ENCODE measurements around the gene ZNF501. TPM values are rescaled to one million over a fixed set of nuclear protein-coding genes. Genes with fewer than 3 reads are reported as not detected.

The ZNF501 gene
- total RNA-seq, 1 experiment from 2014 or later: 4.9 TPM

DNA sequence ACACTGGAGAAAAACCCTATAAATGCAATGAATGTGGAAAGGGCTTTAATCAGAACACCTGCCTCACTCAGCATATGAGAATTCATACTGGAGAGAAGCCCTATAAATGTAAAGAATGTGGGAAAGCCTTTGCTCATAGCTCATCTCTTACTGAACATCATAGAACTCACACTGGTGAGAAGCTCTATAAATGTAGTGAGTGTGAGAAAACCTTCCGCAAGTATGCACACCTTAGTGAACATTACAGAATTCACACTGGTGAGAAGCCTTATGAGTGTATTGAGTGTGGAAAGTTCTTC is 7.4 kb upstream of the ZNF501 start:
- peaks cover 78% of the 10 kb centered on the region for H3K9me3 ChIP-seq (ENCODE audit: control insufficient read depth, low read depth, low read length)
- no peak overlapping the region for H2AK5ac ChIP-seq (ENCODE audit: insufficient read length, low read length)
- H3K79me1 ChIP-seq (ENCODE audit: insufficient read depth, low read depth, low read length, poor library complexity, severe bottlenecking): no peaks in the 10 kb centered on the region
- H3T11ph ChIP-seq (ENCODE audit: low read length): no peak overlapping the region
- no peaks in the 10 kb centered on the region for H3K4me1 Mint-ChIP-seq
- no peak overlapping the region for H3K4me3 Mint-ChIP-seq
- no peak overlapping the region for H2BK20ac ChIP-seq (ENCODE audit: low read depth, low read length, poor library complexity, severe bottlenecking)
- H3K27me3 ChIP-seq (ENCODE audit: insufficient read depth, low read length): no peaks in the 10 kb centered on the region
- H2AFZ ChIP-seq (ENCODE audit: low read length): no peak overlapping the region
- H3K14ac ChIP-seq (ENCODE audit: insufficient read depth, low read length): no peak overlapping the region
- H3K27ac Mint-ChIP-seq: no peak overlapping the region
- H4K91ac ChIP-seq (ENCODE audit: insufficient read length, low read depth, low read length): no peak overlapping the region
- H3K36me3 Mint-ChIP-seq (ENCODE audit: insufficient read depth in 1 of 3, low read depth in 3 of 3): peaks cover 22 to 44% (median 36%) of the 10 kb centered on the region in 3 experiments
- no peaks in the 10 kb centered on the region for H3K79me2 ChIP-seq (ENCODE audit: insufficient read depth, low read length)
- no CpG with 5 or more reads among the region's 1 CpG for WGBS (ENCODE audit: extremely low coverage, insufficient read length, low lambda C conversion rate)
- peaks cover 22% of the 10 kb centered on the region for H3K27me3 Mint-ChIP-seq (ENCODE audit: low read depth)
- no peak overlapping the region for H4K8ac ChIP-seq (replicated peaks; ENCODE audit: insufficient read length, low read depth, low read length)
- H2BK5ac ChIP-seq (ENCODE audit: insufficient read length, low read length): no peak overlapping the region
- no peaks in the 10 kb centered on the region for H3K23me2 ChIP-seq (ENCODE audit: insufficient read length, low read depth, low read length, poor library complexity, severe bottlenecking)
- H3K9me3 Mint-ChIP-seq: peaks cover 86% of the 10 kb centered on the region in 2 experiments
- H3K9ac ChIP-seq (ENCODE audit: extremely low read depth, insufficient read length, low read length): no peak overlapping the region
- H4K5ac ChIP-seq (ENCODE audit: insufficient read length, low read depth, low read length): no peak overlapping the region
- no peak overlapping the region for H3K4ac ChIP-seq (ENCODE audit: low read depth, low read length)
- DNase-seq: no peak
- H3K23ac ChIP-seq (ENCODE audit: insufficient read length, low read depth, low read length): no peak overlapping the region
- TF ChIP-seq, protein P1, sequence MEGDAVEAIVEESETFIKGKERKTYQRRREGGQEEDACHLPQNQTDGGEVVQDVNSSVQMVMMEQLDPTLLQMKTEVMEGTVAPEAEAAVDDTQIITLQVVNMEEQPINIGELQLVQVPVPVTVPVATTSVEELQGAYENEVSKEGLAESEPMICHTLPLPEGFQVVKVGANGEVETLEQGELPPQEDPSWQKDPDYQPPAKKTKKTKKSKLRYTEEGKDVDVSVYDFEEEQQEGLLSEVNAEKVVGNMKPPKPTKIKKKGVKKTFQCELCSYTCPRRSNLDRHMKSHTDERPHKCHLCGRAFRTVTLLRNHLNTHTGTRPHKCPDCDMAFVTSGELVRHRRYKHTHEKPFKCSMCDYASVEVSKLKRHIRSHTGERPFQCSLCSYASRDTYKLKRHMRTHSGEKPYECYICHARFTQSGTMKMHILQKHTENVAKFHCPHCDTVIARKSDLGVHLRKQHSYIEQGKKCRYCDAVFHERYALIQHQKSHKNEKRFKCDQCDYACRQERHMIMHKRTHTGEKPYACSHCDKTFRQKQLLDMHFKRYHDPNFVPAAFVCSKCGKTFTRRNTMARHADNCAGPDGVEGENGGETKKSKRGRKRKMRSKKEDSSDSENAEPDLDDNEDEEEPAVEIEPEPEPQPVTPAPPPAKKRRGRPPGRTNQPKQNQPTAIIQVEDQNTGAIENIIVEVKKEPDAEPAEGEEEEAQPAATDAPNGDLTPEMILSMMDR (conservative IDR thresholded peaks at IDR 0.05): no peak
- no peak overlapping the region for H3K27ac ChIP-seq (ENCODE audit: insufficient read length, low read depth, low read length)
- no peak overlapping the region for H2BK120ac ChIP-seq (ENCODE audit: low read depth, low read length, poor library complexity, severe bottlenecking)
- H3K4me2 ChIP-seq (ENCODE audit: insufficient read depth, insufficient read length, low read length): no peak overlapping the region
- no peaks in the 10 kb centered on the region for H3K4me1 ChIP-seq (ENCODE audit: insufficient read depth, low read length)
- H2BK15ac ChIP-seq (ENCODE audit: low read depth, low read length): no peak overlapping the region
- H3K18ac ChIP-seq (ENCODE audit: insufficient read length, low read depth, low read length): no peak overlapping the region
- no peak overlapping the region for H2BK12ac ChIP-seq (ENCODE audit: insufficient read length, low read depth, low read length)
- no peak overlapping the region for H3K56ac ChIP-seq (ENCODE audit: insufficient read length, low read depth, low read length)
- H4K20me1 ChIP-seq (ENCODE audit: control insufficient read depth, insufficient read depth, insufficient read length): no peaks in the 10 kb centered on the region

Data from H9 (cell line).